ENCODE measurements around the gene HLX.

HLX gene

DNA sequence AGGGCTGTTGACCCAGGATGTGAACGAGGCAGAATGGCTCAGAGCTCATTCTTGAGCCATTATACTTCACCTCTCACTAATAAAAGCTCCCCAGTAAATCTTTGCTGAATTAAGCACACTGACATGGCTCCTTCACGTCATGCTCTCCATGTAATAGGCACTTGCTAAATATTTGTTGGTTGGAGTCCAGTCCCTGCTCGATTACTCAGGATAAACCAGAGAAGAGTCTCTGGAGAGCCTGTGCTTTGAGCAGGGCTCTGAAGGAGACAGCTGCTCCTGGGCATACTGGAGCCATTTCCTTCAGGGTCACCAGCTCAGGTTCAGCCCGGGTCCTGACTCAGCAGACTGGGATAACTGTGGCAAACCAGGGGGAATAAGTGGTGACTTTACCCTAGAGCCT, 46.9 kb downstream of the HLX start:
- no peak for DNase-seq

- peak; percentile 55 for DNase-seq
Observed at GRCh38 chr1:220927442-220927841, 48.2 kb downstream of the HLX start.

DNA sequence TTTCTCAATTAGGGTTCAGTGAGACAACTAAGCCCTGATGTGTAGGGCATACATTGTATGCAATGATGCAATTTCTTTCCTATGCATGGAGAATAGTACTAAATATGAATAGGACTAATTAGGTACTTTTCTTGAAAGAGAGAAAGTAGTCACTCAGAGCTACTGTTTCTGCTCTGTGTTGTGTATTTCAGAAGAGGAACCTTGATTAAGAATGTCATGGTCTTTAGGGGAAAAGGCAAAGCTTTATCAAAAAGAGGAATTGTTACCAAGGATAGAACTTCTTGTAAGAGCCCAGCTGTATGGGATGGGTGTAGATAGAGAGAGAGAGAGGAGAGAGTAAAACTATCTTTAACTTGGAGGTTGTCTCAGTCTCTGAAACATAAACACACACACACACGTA, 49.1 kb downstream of the HLX start:
- DNase-seq = no peak

DNA sequence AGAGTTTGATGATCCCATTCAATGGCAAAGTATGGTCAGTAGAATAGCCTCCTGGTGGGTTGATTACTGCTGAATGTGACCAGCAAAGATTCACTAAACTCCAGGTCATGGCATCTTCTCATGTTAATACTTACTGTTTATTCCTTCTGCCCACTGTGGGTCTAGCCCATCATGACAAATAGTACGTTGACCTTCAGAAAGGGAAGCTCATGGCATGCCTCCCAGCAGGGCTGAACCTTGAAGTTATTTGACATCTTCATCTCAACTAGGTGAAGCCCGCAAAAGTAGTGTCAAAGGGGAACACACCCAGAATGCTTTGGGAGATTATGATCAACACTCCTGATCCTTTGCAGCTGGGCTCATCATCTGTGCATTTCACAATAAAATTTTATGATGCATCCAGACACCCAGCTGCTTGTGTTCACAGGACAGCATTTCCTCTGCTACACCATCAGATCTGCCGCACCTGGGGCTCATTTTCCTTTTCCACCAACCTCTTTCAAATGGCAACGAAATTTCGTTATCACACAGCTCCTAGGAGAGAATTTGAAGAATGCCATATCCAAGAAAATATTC, 49.6 kb downstream of the HLX start:
- no peak for DNase-seq

DNA sequence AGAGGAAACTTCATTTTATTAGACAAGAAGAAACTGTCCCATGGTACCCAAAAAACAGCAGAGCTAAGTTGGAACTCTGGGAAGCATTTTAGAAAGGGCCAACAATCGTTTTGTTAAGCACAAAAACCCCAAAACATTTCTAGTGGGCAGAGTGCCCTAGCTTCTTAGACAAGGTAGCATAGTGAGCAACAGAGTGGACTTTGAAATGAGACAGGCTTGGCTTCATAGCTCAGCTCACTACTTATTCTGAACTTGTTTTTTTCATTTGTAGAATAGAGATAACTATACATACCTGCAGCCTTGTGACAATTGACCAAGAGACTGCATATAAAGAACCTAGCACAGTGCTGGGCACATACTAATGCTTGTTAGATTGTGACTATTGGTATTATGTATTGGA, 50.1 kb downstream of the HLX start:
- DNase-seq = no peak
